ENCODE results near the gene KRTAP19-5. TPM values are rescaled to one million over a fixed set of nuclear protein-coding genes. Genes with fewer than 3 reads are reported as not detected.
A peak's percentile ranks its signal among the peaks of the same experiment; 100 is the strongest.

KRTAP19-5 gene
- not detected for total RNA-seq
- polyA plus RNA-seq (ENCODE audit: insufficient read depth, low read depth, low replicate concordance), result not detected
- long read RNA-seq, donor 1, result 0 reads
- long read RNA-seq, donor 2, result 0 reads
- long read RNA-seq, donor 3, result 0 reads
- long read RNA-seq, donor 4, result 0 reads
- long read RNA-seq, donor 5, result 0 reads
- long read RNA-seq, donor 6, result 0 reads
- long read RNA-seq, donor 7, result 0 reads
- long read RNA-seq, donor 8, result 0 reads
- long read RNA-seq, donor 9, result 0 reads
- long read RNA-seq, donor 10, result 0 reads

- no peak within 1 kb of the TSS for H3K4me3 ChIP-seq (ENCODE audit: low read length in 3 of 3)
- no peak within 1 kb of the TSS for H3K9ac ChIP-seq (ENCODE audit: low read length in 3 of 3)
- no peaks in the 10 kb centered on the region for H3K9me3 ChIP-seq (ENCODE audit: control insufficient read depth in 2 of 3, insufficient read depth in 1 of 3, low read length in 3 of 3)
- no peaks in the 10 kb centered on the region for H3K4me1 ChIP-seq (ENCODE audit: control insufficient read depth in 2 of 3, insufficient read depth in 2 of 3, low read depth in 1 of 3, low read length in 3 of 3)
- intact Hi-C loops (cut with DNase I), result no loop called here
- DNase-seq (no peak), FAIRE-seq (no peak)
- no peaks in the 10 kb centered on the region for H3K27me3 ChIP-seq (ENCODE audit: control insufficient read depth, insufficient read depth, low read length)
- no peak within 1 kb of the TSS for H3K27ac ChIP-seq (ENCODE audit: low read depth in 2 of 2, low read length in 2 of 2)
- no peaks in the 10 kb centered on the region for H3K36me3 ChIP-seq (ENCODE audit: control insufficient read depth in 2 of 3, insufficient read depth in 3 of 3, low read length in 3 of 3)
- no peak for TF ChIP-seq CTCF (IDR thresholded peaks at IDR 0.05; ENCODE audit: borderline replicate concordance, extremely low read depth, insufficient read depth)
Observed at GRCh38 chr21:30502041-30502440, at the start of gene KRTAP19-5. Gene KRTAP19-5, minus strand, starts transcription at chr21:30502141. Its CDS starts 51 bp downstream, at chr21:30502090.

GRCh38 chr21:30541764-30542163, 39.8 kb upstream of the KRTAP19-5 start, which contains the start of gene KRTAP19-6:
Gene KRTAP19-6, minus strand, starts transcription at chr21:30541864. Its CDS starts 31 bp downstream, at chr21:30541833.
- H3K27ac ChIP-seq (ENCODE audit: low read depth in 2 of 2, low read length in 2 of 2), result no peak within 1 kb of the TSS
- no peak for TF ChIP-seq CTCF (IDR thresholded peaks at IDR 0.05; ENCODE audit: borderline replicate concordance, extremely low read depth, insufficient read depth)
- no peaks in the 10 kb centered on the region for H3K9me3 ChIP-seq (ENCODE audit: control insufficient read depth in 2 of 3, insufficient read depth in 1 of 3, low read length in 3 of 3)
- no peaks in the 10 kb centered on the region for H3K4me1 ChIP-seq (ENCODE audit: control insufficient read depth in 2 of 3, insufficient read depth in 2 of 3, low read depth in 1 of 3, low read length in 3 of 3)
- no peak within 1 kb of the TSS for H3K4me3 ChIP-seq (ENCODE audit: low read length in 3 of 3)
- no peaks in the 10 kb centered on the region for H3K27me3 ChIP-seq (ENCODE audit: control insufficient read depth, insufficient read depth, low read length)
- no peaks in the 10 kb centered on the region for H3K36me3 ChIP-seq (ENCODE audit: control insufficient read depth in 2 of 3, insufficient read depth in 3 of 3, low read length in 3 of 3)
- FAIRE-seq (no peak), DNase-seq (no peak)
- intact Hi-C loops (cut with DNase I), result no loop called here
- H3K9ac ChIP-seq (ENCODE audit: low read length in 3 of 3), result no peak within 1 kb of the TSS

- H3K4me3 ChIP-seq (ENCODE audit: low read length in 3 of 3), result no peak overlapping the region
- intact Hi-C loops (cut with DNase I), result no loop called here
- H3K9me3 ChIP-seq (ENCODE audit: control insufficient read depth in 2 of 3, insufficient read depth in 1 of 3, low read length in 3 of 3), result no peaks in the 10 kb centered on the region
- no peak overlapping the region for H3K27ac ChIP-seq (ENCODE audit: low read depth in 2 of 2, low read length in 2 of 2)
- no peaks in the 10 kb centered on the region for H3K27me3 ChIP-seq (ENCODE audit: control insufficient read depth, insufficient read depth, low read length)
- peak in 2 of 5 donors; percentile 1 to 4 for DNase-seq
- H3K9ac ChIP-seq (ENCODE audit: low read length in 3 of 3), result no peak overlapping the region
- no peak for TF ChIP-seq CTCF (IDR thresholded peaks at IDR 0.05; ENCODE audit: borderline replicate concordance, extremely low read depth, insufficient read depth)
- FAIRE-seq, result no peak
- no peaks in the 10 kb centered on the region for H3K4me1 ChIP-seq (ENCODE audit: control insufficient read depth in 2 of 3, insufficient read depth in 2 of 3, low read depth in 1 of 3, low read length in 3 of 3)
- no peaks in the 10 kb centered on the region for H3K36me3 ChIP-seq (ENCODE audit: control insufficient read depth in 2 of 3, insufficient read depth in 3 of 3, low read length in 3 of 3)
Observed at GRCh38 chr21:30518876-30519275, 16.9 kb upstream of the KRTAP19-5 start.

Data from kidney (tissue), 22 donors.